C4-2B (cell line): ENCODE results near the gene SFXN3.
A peak's percentile ranks its signal among the peaks of the same experiment; 100 is the strongest.

ENCODE experiments used
- ZFX ChIP-seq: fragments of 450-650 bp; IDR thresholded peaks from 2 replicates; pipeline ENCODE4 v1.6.1; 2017
- TF ChIP-seq, protein P1 (sequence below): fragments of 450-650 bp; conservative IDR thresholded peaks from 2 replicates; pipeline ENCODE4 v1.5.1; 2017; ENCODE audit warnings: mild to moderate bottlenecking

DNA sequence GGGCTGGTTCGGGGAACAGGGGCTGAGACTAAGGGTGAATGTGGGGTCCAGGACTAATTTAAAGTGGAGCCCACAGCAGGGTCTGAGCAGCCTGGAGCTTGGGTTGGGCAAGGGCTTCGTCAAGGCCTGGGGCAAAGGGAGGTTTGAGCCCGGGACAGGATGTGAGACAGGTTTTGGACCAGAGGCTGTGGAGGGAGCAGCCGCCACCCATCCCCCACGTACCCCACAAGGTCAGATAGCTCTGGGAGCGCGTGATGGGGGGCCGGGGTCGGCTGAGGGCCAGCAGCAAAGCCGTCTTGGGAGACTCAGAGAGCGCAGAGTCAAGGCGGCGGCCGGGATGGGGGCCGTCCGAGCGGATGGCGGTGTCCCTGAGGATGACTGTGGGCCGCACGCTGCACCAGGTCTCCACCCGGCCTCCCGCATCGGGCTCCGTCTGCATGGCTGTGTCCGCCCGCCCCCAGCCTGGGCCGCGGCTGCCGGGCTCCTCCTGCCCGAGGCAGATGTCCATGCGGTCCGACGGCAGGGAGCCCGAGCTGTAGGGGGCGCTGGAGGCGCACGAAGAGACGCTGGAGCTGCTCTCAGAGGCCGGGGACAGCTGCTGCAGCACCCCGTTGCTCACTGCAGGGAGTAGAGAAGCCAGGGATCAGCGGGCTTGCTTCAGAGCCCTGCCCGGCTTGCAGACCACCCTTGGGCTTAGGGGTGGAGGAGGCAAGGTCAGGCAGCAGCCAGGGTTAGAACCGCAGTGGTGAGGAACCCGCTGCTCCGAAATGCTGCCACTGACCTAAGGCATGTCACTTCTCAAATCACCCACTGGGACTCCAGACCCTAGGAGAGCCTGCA, 12.2 kb upstream of the SFXN3 start:
- TF ChIP-seq, protein P1, sequence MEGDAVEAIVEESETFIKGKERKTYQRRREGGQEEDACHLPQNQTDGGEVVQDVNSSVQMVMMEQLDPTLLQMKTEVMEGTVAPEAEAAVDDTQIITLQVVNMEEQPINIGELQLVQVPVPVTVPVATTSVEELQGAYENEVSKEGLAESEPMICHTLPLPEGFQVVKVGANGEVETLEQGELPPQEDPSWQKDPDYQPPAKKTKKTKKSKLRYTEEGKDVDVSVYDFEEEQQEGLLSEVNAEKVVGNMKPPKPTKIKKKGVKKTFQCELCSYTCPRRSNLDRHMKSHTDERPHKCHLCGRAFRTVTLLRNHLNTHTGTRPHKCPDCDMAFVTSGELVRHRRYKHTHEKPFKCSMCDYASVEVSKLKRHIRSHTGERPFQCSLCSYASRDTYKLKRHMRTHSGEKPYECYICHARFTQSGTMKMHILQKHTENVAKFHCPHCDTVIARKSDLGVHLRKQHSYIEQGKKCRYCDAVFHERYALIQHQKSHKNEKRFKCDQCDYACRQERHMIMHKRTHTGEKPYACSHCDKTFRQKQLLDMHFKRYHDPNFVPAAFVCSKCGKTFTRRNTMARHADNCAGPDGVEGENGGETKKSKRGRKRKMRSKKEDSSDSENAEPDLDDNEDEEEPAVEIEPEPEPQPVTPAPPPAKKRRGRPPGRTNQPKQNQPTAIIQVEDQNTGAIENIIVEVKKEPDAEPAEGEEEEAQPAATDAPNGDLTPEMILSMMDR = peak; percentile 68
- TF ChIP-seq ZFX = no peak
